Loucy (cell line): Measurements from ENCODE around the gene LCE1F.

Source experiments
- CTCF ChIP-seq: fragments of 200-600 bp; sonication (generic); conservative IDR thresholded peaks from 2 replicates; pipeline ENCODE4 v1.5.1; 2014; ENCODE audit warnings: mild to moderate bottlenecking, antibody characterized with exemption, low read length
- EZH2phosphoT487 ChIP-seq: fragments of 200-600 bp; IDR thresholded peaks from 2 replicates; pipeline ENCODE4 v1.6.1; 2018; ENCODE audit warnings: antibody characterized with exemption, mild to moderate bottlenecking, moderate library complexity, borderline replicate concordance

- TF ChIP-seq EZH2phosphoT487 (no peak), CTCF (no peak)
Observed at GRCh38 chr1:152774875-152775274, at the start of gene LCE1F.
